Panc1 (cell line): Measurements from ENCODE around the gene FTO. TPM values are rescaled to one million over a fixed set of nuclear protein-coding genes. Genes with fewer than 3 reads are reported as not detected.
"Not testable (repeated sequence)": the region's sequence is repeated elsewhere in the genome, so short reads cannot be mapped to it uniquely, and the experiment has no call there.

Source experiments
- ATAC-seq: fragments of 200-7000 bp; cut with Tn5 transposase; 2 replicates; pipeline ENCODE4 v1.9.1; 2020; ENCODE audit warnings: mild to moderate bottlenecking, moderate library complexity
- BruUV-seq: library from RNA; stranded (reverse); fragments of 400-500 nt; replicated peaks from 2 replicates; lab custom pipeline; 2021; lab: Mats Ljungman, UMichigan
- CTCF ChIA-PET: fragments of 300-600 bp; sonication (Branson Sonifier 250); formaldehyde crosslinking; loops from one replicate; lab custom pipeline; 2022; ENCODE audit warnings: antibody characterized with exemption; lab: Charles Lee
- POLR2A ChIA-PET: fragments of 300-600 bp; sonication (Branson Sonifier 250); formaldehyde crosslinking; loops from one replicate; lab custom pipeline; 2022; ENCODE audit warnings: antibody characterized with exemption; lab: Charles Lee
- DNase-seq: peaks from one replicate; pipeline ENCODE4 v3.0.0-alpha.2; 2010; ENCODE audit warnings: low read depth, low spot score
- H3K27ac ChIP-seq: 2 replicates; pipeline ENCODE4 v1.5.1; 2011; ENCODE audit warnings: mild to moderate bottlenecking, low read length, inconsistent platforms
- H3K27me3 ChIP-seq: fragments of 200-500 bp; sonication (Bioruptor generic); 2 replicates; pipeline ENCODE4 v1.6.0; 2014; ENCODE audit warnings: low read length, inconsistent platforms; ENCODE audit not compliant: control insufficient read depth, insufficient read depth
- H3K36me3 ChIP-seq: fragments of 200-500 bp; sonication (Bioruptor generic); 2 replicates; pipeline ENCODE4 v1.5.1; 2014; ENCODE audit warnings: inconsistent platforms, mild to moderate bottlenecking, low read length, moderate library complexity; ENCODE audit not compliant: control insufficient read depth, insufficient read depth
- H3K4me1 ChIP-seq: 2 replicates; pipeline ENCODE4 v1.5.1; 2011; ENCODE audit warnings: inconsistent platforms, mild to moderate bottlenecking, low read length, moderate library complexity; ENCODE audit not compliant: control insufficient read depth, insufficient read depth
- H3K4me3 ChIP-seq, 2 experiments: 2 replicates each; pipeline ENCODE4 v1.5.1; 2011 to 2012; ENCODE audit warnings: low read depth in 2 of 2, low read length in 2 of 2, mild to moderate bottlenecking in 2 of 2, inconsistent platforms in 1 of 2, moderate library complexity in 1 of 2
- H3K9me3 ChIP-seq: fragments of 200-500 bp; sonication (Bioruptor generic); 2 replicates; pipeline ENCODE4 v1.5.1; 2014; ENCODE audit warnings: low read depth, mild to moderate bottlenecking, inconsistent platforms, low read length, moderate library complexity; ENCODE audit not compliant: control insufficient read depth, insufficient read depth
- CTCF ChIP-seq: fragments of 450-650 bp; IDR thresholded peaks from 2 replicates; pipeline ENCODE4 v1.5.1; 2017; ENCODE audit warnings: mild to moderate bottlenecking
- POLR2AphosphoS5 ChIP-seq: IDR thresholded peaks from 2 replicates; pipeline ENCODE4 v1.6.1; 2012; ENCODE audit warnings: mild to moderate bottlenecking, low read depth, low read length, moderate library complexity
- REST ChIP-seq, 2 experiments: IDR thresholded peaks; 2 replicates each; pipeline ENCODE4 v1.6.1; 2011 to 2012; ENCODE audit warnings: low read depth in 2 of 2, control low read depth in 1 of 2, low read length in 1 of 2, mild to moderate bottlenecking in 1 of 2, moderate library complexity in 1 of 2; ENCODE audit not compliant: insufficient read depth in 1 of 2
- SIN3A ChIP-seq: IDR thresholded peaks from 2 replicates; pipeline ENCODE4 v1.6.1; 2012; ENCODE audit warnings: low read depth, mild to moderate bottlenecking, low read length, moderate library complexity, borderline replicate concordance; ENCODE audit not compliant: insufficient read depth
- TCF7L2 ChIP-seq: IDR thresholded peaks from 2 replicates; pipeline ENCODE4 v1.6.1; 2011; ENCODE audit warnings: mild to moderate bottlenecking, low read depth, low read length, inconsistent platforms
- in situ Hi-C: cut with HindIII; loops from 2 replicates; pipeline ENCODE4 v1.10.0; 2016; ENCODE audit warnings: low sequenced_read_pairs, low pct_unique_long_range_greater_than_20kb
- intact Hi-C: fragments of 100-400 bp; cut with micrococcal nuclease; formaldehyde crosslinking; loops from one replicate; pipeline ENCODE4 v1.10.0; 2022; ENCODE audit not compliant: unreplicated experiment
- total RNA-seq: library from RNA; stranded (reverse); gene quantifications from one replicate; pipeline ENCODE4 v1.2.1, GENCODE V29; 2021; ENCODE audit not compliant: unreplicated experiment

Gene FTO
- total RNA-seq, 1 experiment from 2014 or later: 38.2 TPM

- Histone ChIP-seq H3K27me3 (no peaks in the 10 kb centered on the region), H3K4me3 (no peak overlapping the region), H3K27ac (0 out of 2 replicates have a peak overlapping the region, but pooled peaks have one; percentile 12), H3K4me1 (no peaks in the 10 kb centered on the region; the same call in 1 of the 2 replicates), H3K36me3 (no peaks in the 10 kb centered on the region; the same call in 1 of the 2 replicates), H3K9me3 (no peaks in the 10 kb centered on the region)
- POLR2A ChIA-PET: no interaction called here
- no peak for ATAC-seq
- CTCF ChIA-PET: no interaction called here
- no TSS peak for BruUV-seq
- in situ Hi-C loops (no loop called here), intact Hi-C loops (loop anchor here (5.0 kb wide), 1 partner anchor 79 kb away; no protein-coding TSS in a partner anchor)
- no peak for DNase-seq
- TF ChIP-seq CTCF: no peak
- TF ChIP-seq SIN3A: no peak
- TF ChIP-seq POLR2AphosphoS5: no peak
- no peak for TF ChIP-seq TCF7L2
Observed at GRCh38 chr16:53693320-53693719, 10.6 kb upstream of the FTO start.

GRCh38 chr16:53695070-53695469, 8.9 kb upstream of the FTO start:
- ChIA-PET CTCF (no interaction called here), POLR2A (no interaction called here)
- Histone ChIP-seq H3K27me3 (no peaks in the 10 kb centered on the region), H3K9me3 (no peaks in the 10 kb centered on the region), H3K4me3 (no peak overlapping the region), H3K4me1 (no peaks in the 10 kb centered on the region; the same call in 1 of the 2 replicates), H3K27ac (no peak overlapping the region), H3K36me3 (no peaks in the 10 kb centered on the region; the same call in 1 of the 2 replicates)
- ATAC-seq (no peak), DNase-seq (no peak)
- no peak for TF ChIP-seq TCF7L2
- no peak for TF ChIP-seq SIN3A
- no peak for TF ChIP-seq CTCF
- TF ChIP-seq REST (IDR thresholded peaks at IDR 0.05; ENCODE audit: insufficient read depth in 1 of 2, low read depth in 2 of 2, low read length in 1 of 2): no peak
- TF ChIP-seq POLR2AphosphoS5: no peak
- in situ Hi-C loops (no loop called here), intact Hi-C loops (no loop called here)
- BruUV-seq: no TSS peak

GRCh38 chr16:53698271-53698670, 5.7 kb upstream of the FTO start:
- CTCF ChIA-PET, intact Hi-C loops, H3K9me3 ChIP-seq, ATAC-seq, H3K4me3 ChIP-seq, POLR2A ChIA-PET, in situ Hi-C loops, H3K27me3 ChIP-seq, H3K27ac ChIP-seq, H3K36me3 ChIP-seq, DNase-seq, H3K4me1 ChIP-seq, BruUV-seq: not testable (repeated sequence)
